DND-41 (cell line): ENCODE measurements around the gene SAPCD1.

Experiments
- ATAC-seq: fragments of 200-7000 bp; cut with Tn5 transposase; 3 replicates; pipeline ENCODE4 v1.9.1; 2021; ENCODE audit warnings: low read depth; ENCODE audit not compliant: insufficient read depth
- DNase-seq: peaks from one replicate; pipeline ENCODE4 v3.0.0-alpha.2; 2020
- H2AFZ ChIP-seq: 2 replicates; pipeline ENCODE4 v1.6.0; 2012; ENCODE audit warnings: low read depth, low read length
- H3K27ac ChIP-seq: 2 replicates; pipeline ENCODE4 v1.5.1; 2012; ENCODE audit warnings: low read length, inconsistent platforms
- H3K27me3 ChIP-seq: fragments of 200-600 bp; sonication (generic); 2 replicates; pipeline ENCODE4 v1.6.0; 2012; ENCODE audit warnings: low read length, mild to moderate bottlenecking, inconsistent platforms; ENCODE audit not compliant: insufficient read depth, poor library complexity
- H3K36me3 ChIP-seq: 2 replicates; pipeline ENCODE4 v1.5.1; 2012; ENCODE audit warnings: low read length, inconsistent platforms; ENCODE audit not compliant: insufficient read depth
- H3K4me1 ChIP-seq: 2 replicates; pipeline ENCODE4 v1.5.1; 2012; ENCODE audit warnings: mild to moderate bottlenecking, low read length; ENCODE audit not compliant: insufficient read depth
- H3K4me2 ChIP-seq: 2 replicates; pipeline ENCODE4 v1.6.0; 2012; ENCODE audit warnings: mild to moderate bottlenecking, moderate library complexity, low read length, inconsistent platforms; ENCODE audit not compliant: insufficient read depth
- H3K4me3 ChIP-seq, 2 experiments: fragments of 200-600 bp in 1 of 2; shearing (Covaris generic) in 1 of 2; 2 replicates each; pipeline ENCODE4 v1.5.1; 2012 to 2016; ENCODE audit warnings: inconsistent platforms in 2 of 2, low read length in 2 of 2, mild to moderate bottlenecking in 2 of 2, low read depth in 1 of 2, moderate library complexity in 1 of 2
- H3K79me2 ChIP-seq: 2 replicates; pipeline ENCODE4 v1.6.0; 2012; ENCODE audit warnings: low read length, inconsistent platforms; ENCODE audit not compliant: insufficient read depth
- H3K9ac ChIP-seq: 2 replicates; pipeline ENCODE4 v1.6.0; 2012; ENCODE audit warnings: low read depth, mild to moderate bottlenecking, inconsistent platforms, low read length, moderate library complexity
- H3K9me3 ChIP-seq: 2 replicates; pipeline ENCODE4 v1.5.1; 2012; ENCODE audit warnings: low read length, moderate library complexity, mild to moderate bottlenecking, inconsistent platforms; ENCODE audit not compliant: insufficient read depth, severe bottlenecking
- H4K20me1 ChIP-seq: 2 replicates; pipeline ENCODE4 v1.6.0; 2012; ENCODE audit warnings: low read length; ENCODE audit not compliant: insufficient read depth
- EZH2 ChIP-seq: IDR thresholded peaks from 3 replicates; pipeline ENCODE4 v1.6.1; 2012; ENCODE audit warnings: borderline replicate concordance, low read depth, mild to moderate bottlenecking, moderate library complexity, low read length, inconsistent platforms; ENCODE audit not compliant: severe bottlenecking
- TF ChIP-seq, protein P1 (sequence below): IDR thresholded peaks from 2 replicates; pipeline ENCODE4 v1.5.1; 2012; ENCODE audit warnings: borderline replicate concordance, low read length, moderate library complexity, mild to moderate bottlenecking; ENCODE audit not compliant: poor library complexity, severe bottlenecking; ENCODE audit errors: extremely low read depth

Gene SAPCD1

GRCh38 chr6:31762356-31762755 is at the start of gene SAPCD1:
TSS of gene SAPCD1 (plus strand) at chr6:31762656. CDS start at chr6:31763055, 399 bp downstream.
- Histone ChIP-seq H3K4me3 (no peak within 1 kb of the TSS), H3K9me3 (no peaks in the 10 kb centered on the region), H3K27ac (no peak within 1 kb of the TSS), H2AFZ (no peak within 1 kb of the TSS), H3K36me3 (peaks cover 70% of the 10 kb centered on the region), H3K27me3 (no peaks in the 10 kb centered on the region), H3K4me2 (no peak within 1 kb of the TSS), H3K79me2 (no peaks in the 10 kb centered on the region), H3K9ac (no peak within 1 kb of the TSS), H4K20me1 (peaks cover 4% of the 10 kb centered on the region; the same call in 1 of the 2 replicates), H3K4me1 (no peaks in the 10 kb centered on the region)
- ATAC-seq (no peak), DNase-seq (no peak)
- TF ChIP-seq, protein P1, sequence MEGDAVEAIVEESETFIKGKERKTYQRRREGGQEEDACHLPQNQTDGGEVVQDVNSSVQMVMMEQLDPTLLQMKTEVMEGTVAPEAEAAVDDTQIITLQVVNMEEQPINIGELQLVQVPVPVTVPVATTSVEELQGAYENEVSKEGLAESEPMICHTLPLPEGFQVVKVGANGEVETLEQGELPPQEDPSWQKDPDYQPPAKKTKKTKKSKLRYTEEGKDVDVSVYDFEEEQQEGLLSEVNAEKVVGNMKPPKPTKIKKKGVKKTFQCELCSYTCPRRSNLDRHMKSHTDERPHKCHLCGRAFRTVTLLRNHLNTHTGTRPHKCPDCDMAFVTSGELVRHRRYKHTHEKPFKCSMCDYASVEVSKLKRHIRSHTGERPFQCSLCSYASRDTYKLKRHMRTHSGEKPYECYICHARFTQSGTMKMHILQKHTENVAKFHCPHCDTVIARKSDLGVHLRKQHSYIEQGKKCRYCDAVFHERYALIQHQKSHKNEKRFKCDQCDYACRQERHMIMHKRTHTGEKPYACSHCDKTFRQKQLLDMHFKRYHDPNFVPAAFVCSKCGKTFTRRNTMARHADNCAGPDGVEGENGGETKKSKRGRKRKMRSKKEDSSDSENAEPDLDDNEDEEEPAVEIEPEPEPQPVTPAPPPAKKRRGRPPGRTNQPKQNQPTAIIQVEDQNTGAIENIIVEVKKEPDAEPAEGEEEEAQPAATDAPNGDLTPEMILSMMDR: no peak
- no peak for TF ChIP-seq EZH2

DNA sequence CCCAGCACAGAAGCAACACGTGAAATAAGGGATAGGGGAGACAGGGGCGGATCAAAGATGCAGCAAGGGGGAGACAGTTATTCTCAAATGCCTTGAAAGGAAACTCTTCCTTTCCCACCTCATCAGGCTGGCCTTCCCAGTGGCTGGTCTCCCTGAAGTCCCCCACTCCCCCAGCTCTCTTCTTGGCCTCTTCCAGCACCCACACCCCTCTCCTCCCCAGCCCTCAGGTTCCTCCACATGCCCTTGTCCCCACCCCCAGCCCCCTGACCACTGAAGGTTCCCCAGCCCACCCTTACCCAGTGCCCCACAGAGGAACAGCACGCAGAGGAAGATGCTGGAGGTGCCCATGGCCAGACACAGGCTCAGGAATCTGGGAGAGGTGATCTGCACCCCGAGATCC is 49.0 kb upstream of the SAPCD1 start:
- H2AFZ ChIP-seq: no peak overlapping the region
- no peak overlapping the region for H3K9ac ChIP-seq
- ATAC-seq (no peak), DNase-seq (no peak)
- no peak overlapping the region for H3K4me3 ChIP-seq
- H4K20me1 ChIP-seq: no peaks in the 10 kb centered on the region
- H3K79me2 ChIP-seq: no peaks in the 10 kb centered on the region
- H3K27ac ChIP-seq: no peak overlapping the region
- H3K9me3 ChIP-seq: no peaks in the 10 kb centered on the region
- H3K36me3 ChIP-seq: no peaks in the 10 kb centered on the region
- no peaks in the 10 kb centered on the region for H3K27me3 ChIP-seq
- TF ChIP-seq, protein P1: no peak
- no peak for TF ChIP-seq EZH2
- no peaks in the 10 kb centered on the region for H3K4me1 ChIP-seq
- H3K4me2 ChIP-seq: no peak overlapping the region

DNA sequence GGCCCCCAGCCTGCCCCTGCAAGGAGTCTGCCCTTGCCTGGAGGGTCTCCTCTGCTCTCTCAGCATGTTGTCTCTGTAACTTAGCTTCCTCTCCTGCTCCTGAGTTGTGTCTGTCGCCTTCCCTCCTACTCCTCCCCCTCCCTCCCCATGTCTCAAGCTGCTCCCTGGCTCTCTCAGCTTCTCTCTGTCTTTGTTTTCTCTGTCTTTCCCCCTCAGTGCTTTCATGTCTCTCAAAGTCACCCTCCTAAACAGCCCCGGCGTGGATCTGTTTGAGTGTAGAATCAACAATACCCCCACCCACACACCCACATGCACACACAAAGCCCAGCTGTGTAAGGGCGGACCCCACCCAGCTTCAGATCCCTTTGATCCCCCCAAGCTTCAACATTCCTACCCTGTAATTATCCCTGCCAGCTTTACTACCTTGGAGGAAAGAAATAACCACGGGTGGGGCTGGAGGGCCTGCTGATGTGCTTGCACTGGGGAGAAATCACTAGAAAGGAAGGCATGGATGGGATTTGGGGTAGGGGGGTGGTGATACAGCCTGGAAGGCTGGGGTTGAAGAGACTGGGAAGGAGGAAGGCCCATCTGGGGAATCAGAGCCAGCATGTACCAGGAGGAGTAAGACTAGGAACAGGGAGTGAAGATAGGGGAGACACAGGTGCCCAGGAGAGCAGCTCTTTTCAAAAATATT is 48.3 kb upstream of the SAPCD1 start:
- Histone ChIP-seq H3K36me3 (no peaks in the 10 kb centered on the region), H3K9ac (0 out of 2 replicates have a peak overlapping the region, but pooled peaks have one; percentile 5), H2AFZ (no peak overlapping the region), H3K27ac (no peak overlapping the region), H3K9me3 (no peaks in the 10 kb centered on the region), H4K20me1 (no peaks in the 10 kb centered on the region), H3K79me2 (no peaks in the 10 kb centered on the region), H3K27me3 (no peaks in the 10 kb centered on the region), H3K4me3 (no peak overlapping the region), H3K4me1 (no peaks in the 10 kb centered on the region), H3K4me2 (no peak overlapping the region)
- no peak for ATAC-seq
- no peak for DNase-seq
- TF ChIP-seq, protein P1: no peak
- TF ChIP-seq EZH2: no peak
